Pulmonary artery endothelial cell (primary cell): ENCODE results near the gene OS9. TPM values are rescaled to one million over a fixed set of nuclear protein-coding genes. Genes with fewer than 3 reads are reported as not detected.
"Not testable (repeated sequence)": the region's sequence is repeated elsewhere in the genome, so short reads cannot be mapped to it uniquely, and the experiment has no call there.

Experiments
- DNase-seq: peaks from one replicate; pipeline ENCODE4 v3.0.0-alpha.2; 2011; ENCODE audit warnings: low read depth, low spot score
- total RNA-seq: library from RNA; depleted of rRNA; stranded (reverse); fragments of >200 nt; gene quantifications from 2 replicates; pipeline ENCODE4 v1.2.3, GENCODE V29; 2014

The OS9 gene, protein sequence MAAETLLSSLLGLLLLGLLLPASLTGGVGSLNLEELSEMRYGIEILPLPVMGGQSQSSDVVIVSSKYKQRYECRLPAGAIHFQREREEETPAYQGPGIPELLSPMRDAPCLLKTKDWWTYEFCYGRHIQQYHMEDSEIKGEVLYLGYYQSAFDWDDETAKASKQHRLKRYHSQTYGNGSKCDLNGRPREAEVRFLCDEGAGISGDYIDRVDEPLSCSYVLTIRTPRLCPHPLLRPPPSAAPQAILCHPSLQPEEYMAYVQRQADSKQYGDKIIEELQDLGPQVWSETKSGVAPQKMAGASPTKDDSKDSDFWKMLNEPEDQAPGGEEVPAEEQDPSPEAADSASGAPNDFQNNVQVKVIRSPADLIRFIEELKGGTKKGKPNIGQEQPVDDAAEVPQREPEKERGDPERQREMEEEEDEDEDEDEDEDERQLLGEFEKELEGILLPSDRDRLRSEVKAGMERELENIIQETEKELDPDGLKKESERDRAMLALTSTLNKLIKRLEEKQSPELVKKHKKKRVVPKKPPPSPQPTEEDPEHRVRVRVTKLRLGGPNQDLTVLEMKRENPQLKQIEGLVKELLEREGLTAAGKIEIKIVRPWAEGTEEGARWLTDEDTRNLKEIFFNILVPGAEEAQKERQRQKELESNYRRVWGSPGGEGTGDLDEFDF
- total RNA-seq: 194 and 222 TPM in 2 replicates

DNA sequence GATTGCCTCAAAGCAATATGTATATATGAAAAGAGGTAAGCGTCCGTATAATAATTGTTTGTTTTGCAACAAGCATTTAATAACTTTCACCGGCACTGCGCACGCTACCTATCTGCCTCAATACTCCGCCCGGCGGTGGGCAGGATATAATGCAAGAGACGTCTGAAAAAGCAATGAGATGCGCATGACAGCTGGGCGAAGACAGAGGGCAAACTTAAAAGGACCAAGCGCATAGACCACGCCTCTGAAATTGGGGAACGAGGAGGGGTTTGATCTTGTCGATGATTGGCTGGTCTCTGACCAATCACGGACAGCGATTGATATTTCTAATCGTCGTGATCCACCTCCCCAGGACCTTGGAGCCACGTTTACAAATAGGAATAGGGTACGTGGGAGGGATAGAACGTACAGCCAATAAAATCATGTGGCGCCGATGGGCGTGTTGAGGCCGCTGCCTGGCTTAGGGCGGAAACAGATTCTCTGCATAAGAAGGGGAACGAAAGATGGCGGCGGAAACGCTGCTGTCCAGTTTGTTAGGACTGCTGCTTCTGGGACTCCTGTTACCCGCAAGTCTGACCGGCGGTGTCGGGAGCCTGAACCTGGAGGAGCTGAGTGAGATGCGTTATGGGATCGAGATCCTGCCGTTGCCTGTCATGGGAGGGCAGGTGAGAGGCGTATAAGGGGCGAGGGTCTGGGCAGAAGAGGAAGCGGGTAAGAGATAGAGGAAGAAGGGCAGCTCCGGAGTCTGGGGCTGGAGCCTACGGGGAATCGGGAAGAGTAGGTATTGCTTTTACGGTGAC lies at the start of gene OS9:
OS9 (plus strand) TSS at position 474 of the 800 bp plus-strand sequence; CDS start at position 504, 30 bp downstream.
- peak; percentile 99 for DNase-seq

- DNase-seq: not testable (repeated sequence)
Observed at GRCh38 chr12:57645990-57646658, 47.8 kb upstream of the OS9 start.

DNA sequence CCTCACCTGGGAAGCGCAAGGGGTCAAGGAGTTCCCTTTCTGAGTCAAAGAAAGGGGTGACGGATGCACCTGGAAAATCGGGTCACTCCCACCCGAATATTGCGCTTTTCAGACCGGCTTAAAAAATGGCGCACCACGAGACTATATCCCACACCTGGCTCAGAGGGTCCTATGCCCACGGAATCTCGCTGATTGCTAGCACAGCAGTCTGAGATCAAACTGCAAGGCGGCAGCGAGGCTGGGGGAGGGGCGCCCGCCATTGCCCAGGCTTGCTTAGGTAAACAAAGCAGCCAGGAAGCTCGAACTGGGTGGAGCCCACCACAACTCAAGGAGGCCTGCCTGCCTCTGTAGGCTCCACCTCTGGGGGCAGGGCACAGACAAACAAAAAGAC lies 47.3 kb upstream of the OS9 start:
- not testable (repeated sequence) for DNase-seq

- DNase-seq: no peak
Observed at GRCh38 chr12:57654042-57654441, 39.9 kb upstream of the OS9 start.

GRCh38 chr12:57655541-57656240 lies 38.2 kb upstream of the OS9 start:
- DNase-seq: no peak

DNA sequence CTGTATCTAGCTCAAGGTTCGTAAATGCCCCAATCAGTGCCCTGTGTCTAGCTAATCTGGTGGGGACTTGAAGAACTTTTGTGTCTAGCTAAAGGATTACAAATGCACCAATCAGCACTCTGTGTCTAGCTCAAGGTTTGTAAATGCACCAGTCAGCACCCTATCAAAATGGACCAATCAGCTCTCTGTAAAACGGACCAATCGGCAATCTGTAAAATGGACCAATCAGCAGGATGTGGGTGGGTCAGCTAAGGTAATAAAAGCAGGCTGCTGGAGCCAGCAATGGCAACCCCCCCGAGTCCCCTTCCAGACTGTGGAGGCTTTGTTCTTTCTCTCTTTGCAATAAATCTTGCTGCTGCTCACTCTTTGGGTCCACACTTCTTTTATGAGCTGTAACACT lies 37.5 kb upstream of the OS9 start:
- DNase-seq: not testable (repeated sequence)

DNA sequence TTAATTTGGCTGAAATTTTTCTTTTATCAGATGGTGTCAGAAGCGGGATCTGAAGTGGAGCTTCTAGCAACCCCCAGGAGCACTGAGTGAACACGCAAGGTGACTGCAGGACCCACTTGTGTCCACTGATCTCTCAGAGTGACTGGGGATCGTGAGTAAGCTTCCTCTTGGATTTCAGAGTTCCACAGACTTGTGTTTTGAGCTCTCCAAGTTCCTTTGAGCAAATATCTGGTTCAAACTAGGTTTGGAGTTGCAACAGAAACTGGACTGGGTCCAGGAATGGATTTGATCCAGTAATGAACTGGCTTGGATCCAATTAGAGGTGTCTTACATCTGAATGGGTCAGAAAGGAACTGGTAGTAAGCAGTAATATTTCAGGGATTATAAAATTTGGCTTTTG lies 36.2 kb upstream of the OS9 start:
- no peak for DNase-seq

DNA sequence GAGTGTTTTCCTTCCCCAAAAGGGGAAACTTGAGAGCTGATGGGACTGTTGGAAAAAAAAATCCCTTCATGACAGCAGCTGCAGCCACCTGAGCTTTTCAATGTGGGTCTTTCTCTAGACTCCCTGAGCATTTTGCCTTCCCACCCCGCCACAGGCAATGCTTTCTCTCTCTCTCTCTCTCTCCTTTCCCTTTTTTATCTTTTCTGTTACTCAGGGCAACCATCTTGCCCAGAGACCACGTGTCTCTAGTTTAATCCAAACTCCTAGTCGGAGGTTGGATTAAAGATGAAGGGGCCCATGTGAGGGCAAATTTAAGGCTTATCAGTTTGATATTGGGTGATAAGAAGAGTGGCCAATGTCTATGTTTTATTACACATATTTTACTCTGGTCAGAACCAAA lies 35.0 kb upstream of the OS9 start:
- DNase-seq: no peak

DNA sequence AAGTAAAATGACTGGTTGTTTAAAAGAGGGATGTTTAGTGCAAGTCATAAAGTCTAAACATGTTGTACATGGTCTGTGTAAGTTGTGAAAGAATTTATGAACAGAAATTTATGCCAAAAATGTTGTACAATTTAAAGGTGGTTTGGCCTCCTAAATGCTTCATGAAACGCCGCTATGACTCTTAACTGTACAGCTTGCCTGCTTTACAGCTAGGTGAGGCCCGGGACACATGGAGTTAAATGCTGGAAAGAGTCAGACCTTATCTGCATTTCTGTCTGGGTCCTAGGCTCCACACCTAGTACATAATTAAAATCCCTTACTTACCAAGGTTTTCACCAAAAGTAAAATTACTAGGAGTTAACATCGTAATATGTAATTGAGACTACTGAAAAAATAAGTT lies 32.6 kb upstream of the OS9 start:
- DNase-seq: no peak

GRCh38 chr12:57665066-57665820 lies 28.7 kb upstream of the OS9 start:
- not testable (repeated sequence) for DNase-seq

- DNase-seq: no peak
Observed at GRCh38 chr12:57666897-57667296, 27.0 kb upstream of the OS9 start.

- DNase-seq: not testable (repeated sequence)
Observed at GRCh38 chr12:57669691-57670090, 24.2 kb upstream of the OS9 start.

- DNase-seq: not testable (repeated sequence)
Observed at GRCh38 chr12:57671811-57672210, 22.1 kb upstream of the OS9 start.

GRCh38 chr12:57672801-57673200 lies 21.1 kb upstream of the OS9 start:
- no peak for DNase-seq

- no peak for DNase-seq
Observed at GRCh38 chr12:57674691-57675090, 19.2 kb upstream of the OS9 start.

- not testable (repeated sequence) for DNase-seq
Observed at GRCh38 chr12:57677947-57678346, 16.0 kb upstream of the OS9 start.

GRCh38 chr12:57679697-57680096 lies 14.2 kb upstream of the OS9 start:
- no peak for DNase-seq

- DNase-seq: no peak
Observed at GRCh38 chr12:57687862-57688261, 6.1 kb upstream of the OS9 start.

DNA sequence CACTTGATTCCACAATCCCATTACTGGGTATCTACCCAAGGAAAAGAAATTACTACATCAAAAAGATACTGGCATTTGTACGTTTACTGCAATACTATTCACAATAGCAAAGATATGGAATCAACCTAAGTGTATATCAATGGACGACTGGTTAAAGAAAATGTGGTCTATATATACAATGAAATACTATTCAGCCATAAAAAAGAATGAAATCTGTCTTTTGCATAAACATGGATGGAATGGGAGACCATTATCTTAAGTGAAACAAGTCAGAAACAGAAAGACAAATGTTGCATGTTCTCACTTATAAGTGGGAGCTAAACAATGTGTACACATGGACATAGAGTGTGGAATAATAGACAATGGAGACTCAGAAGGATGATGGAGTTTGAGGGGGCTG lies 5.0 kb upstream of the OS9 start:
- DNase-seq: no peak

DNA sequence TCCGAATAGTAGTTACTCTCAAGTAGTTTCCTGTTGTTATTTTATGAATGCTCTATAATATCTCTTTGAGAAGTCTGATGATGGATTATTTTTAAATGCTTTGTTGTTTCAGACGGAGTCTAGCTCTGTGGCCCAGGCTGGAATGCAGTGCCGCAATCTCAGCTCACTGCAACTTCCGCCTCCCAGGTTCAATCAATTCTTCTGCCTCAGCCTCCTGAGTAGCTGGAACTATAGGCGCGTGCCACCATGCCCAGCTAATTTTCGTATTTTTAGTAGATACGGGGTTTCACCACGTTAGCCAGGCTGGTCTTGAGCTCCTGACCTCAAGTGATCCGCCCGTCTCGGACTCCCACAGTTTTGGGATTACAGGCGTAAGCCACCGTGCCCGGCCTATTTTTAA lies 1.4 kb upstream of the OS9 start:
- DNase-seq: no peak
